ENCODE data around the gene EFNB3.

The EFNB3 gene

GRCh38 chr17:7715936-7716886 lies 11.2 kb downstream of the EFNB3 start:
- no peak for TF ChIP-seq CTCF (IDR thresholded peaks at IDR 0.05; ENCODE audit: insufficient read depth, low read length)
- TF ChIP-seq GABPA (IDR thresholded peaks at IDR 0.05; ENCODE audit: low read depth), result no peak
- no peak for TF ChIP-seq REST (IDR thresholded peaks at IDR 0.05; ENCODE audit: insufficient replicate concordance, low read depth)
- TF ChIP-seq SPI1 (IDR thresholded peaks at IDR 0.05; ENCODE audit: borderline replicate concordance, low read depth), result no peak
- TF ChIP-seq POLR2AphosphoS5 (IDR thresholded peaks at IDR 0.05; ENCODE audit: low read depth), result no peak
- no peak overlapping the region for H3K27ac ChIP-seq (replicated peaks)

GRCh38 chr17:7716901-7717755 lies 12.1 kb downstream of the EFNB3 start, which contains the start of gene DNAH2:
Gene DNAH2, plus strand, starts transcription at chr17:7717744. Its CDS starts 1,991 bp downstream, at chr17:7719735.
- H3K4me3 ChIP-seq (replicated peaks; ENCODE audit: insufficient read depth, low read length), result peak within 1 kb of the TSS; percentile 15
- no peaks in the 10 kb centered on the region for H3K27me3 ChIP-seq (ENCODE audit: insufficient read depth, poor library complexity, severe bottlenecking)
- DNase-seq (ENCODE audit: low read depth in 1 of 2, low spot score in 1 of 2), result peak; percentile 6 to 38
- no peak within 1 kb of the TSS for H3K27ac ChIP-seq (replicated peaks)
- TF ChIP-seq CTCF (IDR thresholded peaks at IDR 0.05; ENCODE audit: insufficient read depth, low read length) (no peak), GABPA (IDR thresholded peaks at IDR 0.05; ENCODE audit: low read depth) (no peak), REST (IDR thresholded peaks at IDR 0.05; ENCODE audit: insufficient replicate concordance, low read depth) (no peak), SPI1 (IDR thresholded peaks at IDR 0.05; ENCODE audit: borderline replicate concordance, low read depth) (no peak), POLR2AphosphoS5 (IDR thresholded peaks at IDR 0.05; ENCODE audit: low read depth) (no peak)

More at GRCh38 chr17:7715936-7716886, 11.2 kb downstream of the EFNB3 start:
- Histone ChIP-seq H3K27me3 (ENCODE audit: insufficient read depth, poor library complexity, severe bottlenecking) (no peaks in the 10 kb centered on the region), H3K4me3 (replicated peaks; ENCODE audit: insufficient read depth, low read length) (no peak overlapping the region)
- no peak for DNase-seq (ENCODE audit: low read depth in 1 of 2, low spot score in 1 of 2)

- DNase-seq (ENCODE audit: low read depth in 1 of 2, low spot score in 1 of 2), result peak in 1 of 2 experiments; percentile 60
These were observed 12.9 kb downstream of the EFNB3 start for GRCh38 chr17:7717756-7718350.

More at GRCh38 chr17:7717756-7718350, 12.9 kb downstream of the EFNB3 start:
- peak; percentile 27; the same call in 1 of the 2 replicates for TF ChIP-seq SPI1 (IDR thresholded peaks at IDR 0.05; ENCODE audit: borderline replicate concordance, low read depth)
- TF ChIP-seq POLR2AphosphoS5 (IDR thresholded peaks at IDR 0.05; ENCODE audit: low read depth), result no peak
- peak overlapping the region; percentile 15; the same call in 1 of the 2 replicates for H3K4me3 ChIP-seq (replicated peaks; ENCODE audit: insufficient read depth, low read length)
- H3K27me3 ChIP-seq (ENCODE audit: insufficient read depth, poor library complexity, severe bottlenecking), result no peaks in the 10 kb centered on the region
- no peak overlapping the region for H3K27ac ChIP-seq (replicated peaks)
